Spleen (tissue), 11 donors: ENCODE data around the gene RABL6. TPM values are rescaled to one million over a fixed set of nuclear protein-coding genes. Genes with fewer than 3 reads are reported as not detected.
"Not testable (repeated sequence)": the region's sequence is repeated elsewhere in the genome, so short reads cannot be mapped to it uniquely, and the experiment has no call there.

Experiments used
- DNase-seq: peaks from one replicate; pipeline ENCODE4 v3.0.0-alpha.2; 2020
- H3K27ac ChIP-seq, 8 donors: fragments of 200-600 bp; sonication (generic) in 7 of 8; 1 replicate in 4 of 8; 2 replicates in 4 of 8; pipeline versions ENCODE4 v1.5.0 to v1.8.0; 2016 to 2021; ENCODE audit warnings: inconsistent platforms in 4 of 8, mild to moderate bottlenecking in 4 of 8, moderate library complexity in 1 of 8
- H3K27me3 ChIP-seq, 7 donors: fragments of 200-600 bp; sonication (generic) in 6 of 7; replicated peaks in 1 of 7; 1 replicate in 4 of 7; 2 replicates in 3 of 7; pipeline versions ENCODE4 v1.5.0 to v1.8.0; 2016 to 2021; ENCODE audit warnings: inconsistent platforms in 3 of 7, mild to moderate bottlenecking in 1 of 7
- H3K36me3 ChIP-seq, 6 donors: fragments of 200-600 bp; sonication (generic) in 5 of 6; 1 replicate in 4 of 6; 2 replicates in 2 of 6; pipeline versions ENCODE4 v1.5.0 to v1.8.0; 2016 to 2021; ENCODE audit warnings: inconsistent platforms in 2 of 6
- H3K4me1 ChIP-seq, 6 donors: fragments of 200-600 bp; sonication (generic) in 5 of 6; 1 replicate in 3 of 6; 2 replicates in 3 of 6; pipeline versions ENCODE4 v1.5.0 to v1.8.0; 2016 to 2021; ENCODE audit warnings: inconsistent platforms in 3 of 6
- H3K4me3 ChIP-seq, 8 donors: fragments of 200-600 bp; sonication (generic) in 7 of 8; 1 replicate in 4 of 8; 2 replicates in 4 of 8; pipeline versions ENCODE4 v1.5.0 to v1.8.0; 2016 to 2021; ENCODE audit warnings: inconsistent platforms in 4 of 8, mild to moderate bottlenecking in 4 of 8, moderate library complexity in 2 of 8
- H3K9me3 ChIP-seq, 8 donors: fragments of 200-600 bp; sonication (generic) in 7 of 8; 1 replicate in 4 of 8; 2 replicates in 4 of 8; pipeline versions ENCODE4 v1.5.0 to v1.8.0; 2016 to 2021; ENCODE audit warnings: inconsistent platforms in 4 of 8
- POLR2A ChIP-seq, 3 donors: fragments of 450-650 bp; IDR thresholded peaks; one replicate each; pipeline ENCODE4 v1.5.1; 2017; ENCODE audit warnings: antibody characterized with exemption in 3 of 3, mild to moderate bottlenecking in 1 of 3
- POLR2AphosphoS5 ChIP-seq, 3 donors: sonication (generic); formaldehyde crosslinking; IDR thresholded peaks; one replicate each; pipeline ENCODE4 v1.5.1; 2017; ENCODE audit warnings: antibody characterized with exemption in 3 of 3
- WGBS, 5 donors: extraction: QIAGEN DNeasy Blood & Tissue Kit in 3 of 5; methylation state at CpG; one replicate each; pipeline versions ENCODE4 v1.1.5 to v1.1.7; 2013 to 2018; 5-methylcytosine and 5-hydroxymethylcytosine counted together
- intact Hi-C: fragments of 100-400 bp; cut with DNase I; formaldehyde crosslinking; loops from one replicate; pipeline ENCODE4 v1.15.0; 2023; ENCODE audit warnings: low total_unique reads
- polyA plus RNA-seq, 3 donors: library from polyadenylated mRNA; stranded (reverse); fragments of 200-250 nt; gene quantifications; one replicate each; pipeline ENCODE4 v1.2.1, GENCODE V29; 2013
- total RNA-seq, 7 donors: library from RNA; depleted of rRNA in 3 of 7; stranded (reverse); fragments of >200 nt in 3 of 7; fragmentation: NEBNext Ultra II Directional in 4 of 7; extraction: Animal tissue kit (Norgen Biotek cat#: 25700) in 4 of 7; gene quantifications; one replicate each; pipeline versions ENCODE4 v1.1.0 to v1.2.1, GENCODE V29; 2016 to 2021
- TF ChIP-seq, protein P1 (sequence below), 11 experiments: fragments of 200-600 bp in 7 of 11; fragments of 450-650 bp in 4 of 11; sonication (generic) in 4 of 11; IDR thresholded peaks in 8 of 11; conservative IDR thresholded peaks in 3 of 11; 1 replicate in 7 of 11; 2 replicates in 4 of 11; pipeline versions ENCODE4 v1.4.0 to v1.8.0; 2016 to 2021; ENCODE audit warnings: antibody characterized with exemption in 11 of 11, inconsistent platforms in 4 of 11, mild to moderate bottlenecking in 1 of 11
- donor health status: healthy with polysubstance abuse.
- donor health status: DM: no; HTN: no; CAD: no; lungs with moderate emphysema.
- donor health status: DM: no; HTN: no; CAD: no.
- donor health status: Bipolar disorder and iron deficiency.
- donor health status: healthy.
- donor health status: DM: no; HTN: no; CAD: no.
- donor health status: DM: yes; HTN: yes; CAD: no.

The RABL6 gene
- total and polyA plus RNA-seq, 10 donors = 32.7 to 70.0 (median 55.7) TPM

DNA sequence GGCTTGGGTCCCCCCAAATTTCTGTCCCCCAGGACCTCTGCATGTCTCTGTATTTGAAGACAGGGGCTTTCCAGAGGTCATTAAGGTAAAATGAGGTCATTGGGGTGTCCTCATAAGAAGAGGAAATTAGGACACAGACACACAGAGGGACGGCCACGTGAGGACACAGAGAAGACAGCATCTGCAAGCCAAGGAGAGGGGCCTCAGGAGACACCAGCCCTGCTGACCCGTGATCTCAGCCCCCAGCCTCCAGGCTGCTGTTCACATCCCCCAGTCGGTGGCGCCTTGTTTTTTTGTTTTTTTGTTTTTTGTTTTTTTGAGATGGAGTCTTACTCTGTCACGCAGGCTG lies 12.8 kb upstream of the RABL6 start:
- intact Hi-C loops = no loop called here
- no peak overlapping the region for H3K27ac ChIP-seq
- H3K36me3 ChIP-seq = peaks cover 0 to 26% (median 4%) of the 10 kb centered on the region in 6 donors
- peaks cover 19 to 75% (median 40%) of the 10 kb centered on the region in 6 donors for H3K4me1 ChIP-seq
- peaks cover 0 to 42% (median 18%) of the 10 kb centered on the region in 7 donors for H3K27me3 ChIP-seq
- H3K9me3 ChIP-seq = no peaks in the 10 kb centered on the region
- 58 to 81% (median 71%) methylated on average over 6 of the region's 6 CpGs for WGBS, 5 donors
- TF ChIP-seq POLR2A (IDR thresholded peaks at IDR 0.05) (no peak), POLR2AphosphoS5 (IDR thresholded peaks at IDR 0.05) (peak in 1 of 3 donors; percentile 28)
- TF ChIP-seq, protein P1, sequence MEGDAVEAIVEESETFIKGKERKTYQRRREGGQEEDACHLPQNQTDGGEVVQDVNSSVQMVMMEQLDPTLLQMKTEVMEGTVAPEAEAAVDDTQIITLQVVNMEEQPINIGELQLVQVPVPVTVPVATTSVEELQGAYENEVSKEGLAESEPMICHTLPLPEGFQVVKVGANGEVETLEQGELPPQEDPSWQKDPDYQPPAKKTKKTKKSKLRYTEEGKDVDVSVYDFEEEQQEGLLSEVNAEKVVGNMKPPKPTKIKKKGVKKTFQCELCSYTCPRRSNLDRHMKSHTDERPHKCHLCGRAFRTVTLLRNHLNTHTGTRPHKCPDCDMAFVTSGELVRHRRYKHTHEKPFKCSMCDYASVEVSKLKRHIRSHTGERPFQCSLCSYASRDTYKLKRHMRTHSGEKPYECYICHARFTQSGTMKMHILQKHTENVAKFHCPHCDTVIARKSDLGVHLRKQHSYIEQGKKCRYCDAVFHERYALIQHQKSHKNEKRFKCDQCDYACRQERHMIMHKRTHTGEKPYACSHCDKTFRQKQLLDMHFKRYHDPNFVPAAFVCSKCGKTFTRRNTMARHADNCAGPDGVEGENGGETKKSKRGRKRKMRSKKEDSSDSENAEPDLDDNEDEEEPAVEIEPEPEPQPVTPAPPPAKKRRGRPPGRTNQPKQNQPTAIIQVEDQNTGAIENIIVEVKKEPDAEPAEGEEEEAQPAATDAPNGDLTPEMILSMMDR (IDR thresholded peaks at IDR 0.05 in 8 of 11, conservative IDR thresholded peaks at IDR 0.05 in 3 of 11) = no peak
- H3K4me3 ChIP-seq = no peak overlapping the region
- no peak for DNase-seq

DNA sequence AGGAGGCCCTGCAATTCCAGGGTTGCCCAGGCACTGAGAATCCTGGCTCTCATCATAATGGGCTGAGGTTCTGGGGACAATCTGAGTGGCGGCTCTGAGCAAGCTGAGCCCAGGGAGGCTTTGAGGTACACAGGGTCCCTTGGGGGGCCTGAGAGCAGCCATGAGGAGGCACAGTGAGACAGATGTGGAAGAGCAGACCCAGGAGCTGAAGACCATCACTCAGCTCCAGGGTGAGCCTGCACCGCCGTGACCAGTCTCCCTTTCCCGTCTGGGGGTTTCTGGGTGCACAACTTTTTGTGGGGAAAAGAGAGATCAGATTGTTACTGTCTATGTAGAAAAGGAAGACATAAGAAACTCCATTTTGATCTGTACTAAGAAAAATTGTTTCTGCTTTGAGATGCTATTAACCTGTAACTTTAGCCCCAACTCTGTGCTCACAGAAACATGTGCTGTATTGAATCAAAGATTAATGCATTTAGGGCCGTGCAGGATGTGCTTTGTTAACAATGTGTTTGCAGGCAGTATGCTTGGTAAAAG lies 11.4 kb upstream of the RABL6 start, which contains the start of gene CCDC183:
Gene CCDC183 (plus strand): TSS at position 101 of the 537 bp plus-strand sequence. CDS start 60 bp downstream, at position 161.
- H3K36me3 ChIP-seq = peaks cover 0 to 26% (median 4%) of the 10 kb centered on the region in 6 donors
- H3K4me3 ChIP-seq = no peak within 1 kb of the TSS
- peaks cover 24 to 80% (median 46%) of the 10 kb centered on the region in 6 donors for H3K4me1 ChIP-seq
- peaks cover 0 to 55% (median 29%) of the 10 kb centered on the region in 7 donors for H3K27me3 ChIP-seq
- no peak for TF ChIP-seq POLR2AphosphoS5 (IDR thresholded peaks at IDR 0.05)
- no peak for TF ChIP-seq POLR2A (IDR thresholded peaks at IDR 0.05)
- TF ChIP-seq, protein P1 (IDR thresholded peaks at IDR 0.05 in 8 of 11, conservative IDR thresholded peaks at IDR 0.05 in 3 of 11) = no peak
- DNase-seq = no peak
- no peaks in the 10 kb centered on the region for H3K9me3 ChIP-seq
- H3K27ac ChIP-seq = no peak within 1 kb of the TSS
- intact Hi-C loops = no loop called here
- WGBS, 5 donors = 55 to 61% (median 58%) methylated on average over 4 to 5 of the region's 5 CpGs

DNA sequence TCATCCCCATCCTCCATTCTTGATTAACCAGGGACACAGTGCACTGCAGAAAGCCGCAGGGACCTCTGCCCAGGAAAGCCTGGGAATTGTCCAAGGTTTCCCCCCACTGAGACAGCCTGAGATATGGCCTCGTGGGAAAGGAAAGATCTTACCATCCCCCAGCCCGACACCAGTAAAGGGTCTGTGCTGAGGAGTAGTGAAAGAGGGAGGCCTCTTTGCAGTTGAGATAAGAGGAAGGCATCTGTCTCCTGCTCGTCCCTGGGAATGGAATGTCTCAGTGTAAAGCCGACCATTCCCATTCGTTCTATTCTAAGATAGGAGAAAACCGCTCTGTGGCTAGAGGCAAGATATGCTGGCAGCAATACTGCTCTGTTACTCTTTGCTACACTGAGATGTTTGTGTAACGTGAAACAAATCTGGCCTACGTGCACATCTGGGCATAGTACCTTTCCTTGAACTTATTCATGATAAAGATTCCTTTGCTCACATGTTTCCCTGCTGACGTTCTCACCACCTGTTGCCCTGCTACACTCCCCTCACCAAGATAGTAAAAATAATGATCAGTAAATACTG lies 10.9 kb upstream of the RABL6 start:
- intact Hi-C loops, H3K27ac ChIP-seq: not testable (repeated sequence)
- 23 to 39% (median 31%) methylated on average over 10 of the region's 10 CpGs for WGBS, 5 donors

DNA sequence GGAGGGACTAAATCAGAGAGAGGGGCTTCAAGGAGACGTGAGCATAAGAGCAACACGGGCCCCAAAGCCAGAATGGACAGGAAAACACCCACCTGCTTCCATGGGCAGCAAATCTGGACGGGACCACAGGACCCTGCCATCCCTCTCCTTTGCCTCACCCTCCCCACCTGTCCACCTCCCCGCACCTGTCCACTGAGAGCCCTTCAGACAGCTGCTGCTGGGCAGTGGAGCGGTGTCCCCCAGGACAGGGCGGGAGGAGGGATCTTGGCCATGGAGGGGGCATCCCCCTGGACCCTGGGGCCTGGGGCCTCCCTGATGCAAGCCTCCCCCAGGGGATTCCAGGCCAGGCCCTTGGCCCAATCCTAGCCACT lies 9.1 kb upstream of the RABL6 start:
- peaks cover 0 to 12% (median 0%) of the 10 kb centered on the region in 6 donors for H3K36me3 ChIP-seq

More for the DNA sequence above, 10.9 kb upstream of the RABL6 start:
- Histone ChIP-seq H3K4me1 (peaks cover 23 to 80% (median 44%) of the 10 kb centered on the region in 6 donors), H3K27me3 (peaks cover 0 to 61% (median 34%) of the 10 kb centered on the region in 7 donors), H3K36me3 (peaks cover 0 to 26% (median 4%) of the 10 kb centered on the region in 6 donors)
- not testable (repeated sequence) for H3K9me3 ChIP-seq, H3K4me3 ChIP-seq, DNase-seq

More for the DNA sequence above, 9.1 kb upstream of the RABL6 start:
- TF ChIP-seq POLR2AphosphoS5 (IDR thresholded peaks at IDR 0.05) = no peak
- TF ChIP-seq, protein P1 (IDR thresholded peaks at IDR 0.05 in 8 of 11, conservative IDR thresholded peaks at IDR 0.05 in 3 of 11) = no peak
- no peak for TF ChIP-seq POLR2A (IDR thresholded peaks at IDR 0.05)
- Histone ChIP-seq H3K27me3 (peaks cover 0 to 69% (median 41%) of the 10 kb centered on the region in 7 donors), H3K9me3 (no peaks in the 10 kb centered on the region), H3K4me1 (peaks cover 16 to 64% (median 31%) of the 10 kb centered on the region in 6 donors), H3K27ac (no peak overlapping the region), H3K4me3 (no peak overlapping the region)
- intact Hi-C loops = no loop called here
- 73 to 89% (median 87%) methylated on average over 4 to 6 of the region's 6 CpGs for WGBS, 5 donors
- no peak for DNase-seq
